GM12864 (cell line): ENCODE data around the gene HMGN5.

ENCODE experiments used
- DNase-seq: peaks from one replicate; pipeline ENCODE4 v3.0.0-alpha.2; 2011; ENCODE audit warnings: low read depth
- H3K4me3 ChIP-seq: 2 replicates; pipeline ENCODE4 v1.5.1; 2011; ENCODE audit warnings: mild to moderate bottlenecking, low read depth, low read length, control low read depth
- TF ChIP-seq, protein P1 (sequence below): IDR thresholded peaks from 2 replicates; pipeline ENCODE4 v1.5.1; 2011; ENCODE audit warnings: low read depth, mild to moderate bottlenecking, moderate library complexity, low read length, control low read depth, inconsistent platforms; ENCODE audit errors: missing control alignments

HMGN5 gene

DNA sequence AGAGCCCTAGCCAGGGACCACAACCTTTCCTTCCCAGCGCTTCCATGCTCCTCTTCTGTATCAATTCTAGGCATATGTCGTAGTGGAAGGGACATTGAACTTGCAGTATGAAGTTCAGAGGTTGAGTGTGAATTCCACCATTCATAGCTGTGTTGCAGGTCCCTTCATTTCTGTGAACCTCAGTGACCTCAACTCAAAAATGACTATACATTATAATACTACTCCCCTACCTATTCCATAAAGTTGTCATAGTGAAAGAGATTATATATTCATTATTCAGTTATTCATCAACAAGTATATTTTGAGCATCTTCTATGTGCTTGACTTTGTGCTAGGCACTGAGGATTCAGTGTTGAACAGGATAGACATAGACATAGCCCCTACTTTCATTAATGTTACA lies 28.2 kb upstream of the HMGN5 start:
- TF ChIP-seq, protein P1, sequence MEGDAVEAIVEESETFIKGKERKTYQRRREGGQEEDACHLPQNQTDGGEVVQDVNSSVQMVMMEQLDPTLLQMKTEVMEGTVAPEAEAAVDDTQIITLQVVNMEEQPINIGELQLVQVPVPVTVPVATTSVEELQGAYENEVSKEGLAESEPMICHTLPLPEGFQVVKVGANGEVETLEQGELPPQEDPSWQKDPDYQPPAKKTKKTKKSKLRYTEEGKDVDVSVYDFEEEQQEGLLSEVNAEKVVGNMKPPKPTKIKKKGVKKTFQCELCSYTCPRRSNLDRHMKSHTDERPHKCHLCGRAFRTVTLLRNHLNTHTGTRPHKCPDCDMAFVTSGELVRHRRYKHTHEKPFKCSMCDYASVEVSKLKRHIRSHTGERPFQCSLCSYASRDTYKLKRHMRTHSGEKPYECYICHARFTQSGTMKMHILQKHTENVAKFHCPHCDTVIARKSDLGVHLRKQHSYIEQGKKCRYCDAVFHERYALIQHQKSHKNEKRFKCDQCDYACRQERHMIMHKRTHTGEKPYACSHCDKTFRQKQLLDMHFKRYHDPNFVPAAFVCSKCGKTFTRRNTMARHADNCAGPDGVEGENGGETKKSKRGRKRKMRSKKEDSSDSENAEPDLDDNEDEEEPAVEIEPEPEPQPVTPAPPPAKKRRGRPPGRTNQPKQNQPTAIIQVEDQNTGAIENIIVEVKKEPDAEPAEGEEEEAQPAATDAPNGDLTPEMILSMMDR: no peak
- no peak overlapping the region for H3K4me3 ChIP-seq
- DNase-seq: no peak

GRCh38 chrX:81229229-81229628 lies 27.5 kb upstream of the HMGN5 start:
- no peak for DNase-seq
- H3K4me3 ChIP-seq: no peak overlapping the region
- TF ChIP-seq, protein P1: no peak

DNA sequence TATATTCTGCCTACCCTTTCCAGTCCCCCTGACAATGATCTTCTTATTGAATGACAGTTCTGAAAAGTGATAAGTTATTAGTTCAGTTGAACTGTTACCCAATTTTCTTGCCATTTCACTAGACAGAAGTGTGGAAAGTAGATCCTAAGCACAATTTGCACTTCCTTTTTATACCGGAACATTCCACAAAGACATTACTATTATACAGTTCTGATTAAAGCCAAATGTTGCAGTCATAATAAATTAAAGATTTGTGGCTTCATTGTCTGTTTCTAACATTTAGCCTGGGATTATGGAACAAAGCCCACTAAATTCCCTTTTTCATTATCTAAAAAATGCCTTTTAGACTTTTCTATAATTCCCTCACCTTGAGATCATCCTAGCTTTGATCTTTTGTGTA lies 14.0 kb upstream of the HMGN5 start:
- H3K4me3 ChIP-seq: no peak overlapping the region
- TF ChIP-seq, protein P1: no peak
- DNase-seq: no peak

DNA sequence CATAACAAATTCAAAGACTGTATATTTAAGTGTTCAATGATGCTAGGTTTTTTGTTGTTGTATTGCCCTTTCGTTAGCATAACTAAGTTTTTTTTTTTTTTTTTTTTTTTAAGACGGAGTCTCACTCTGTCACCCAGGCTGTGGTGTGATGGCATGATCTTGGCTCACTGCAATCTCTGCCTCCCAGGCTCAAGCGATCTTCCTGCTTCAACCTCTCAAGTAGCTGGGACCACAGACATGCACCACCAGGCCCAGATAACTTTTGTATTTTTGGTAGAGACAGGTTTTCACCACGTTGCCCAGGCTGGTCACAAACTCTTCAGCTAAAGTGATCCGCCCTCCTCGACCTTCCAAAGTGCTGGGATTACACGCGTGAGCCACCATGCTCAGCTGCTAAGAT lies 7.2 kb upstream of the HMGN5 start:
- no peak for DNase-seq
- TF ChIP-seq, protein P1: no peak
- no peak overlapping the region for H3K4me3 ChIP-seq

- DNase-seq: no peak
- H3K4me3 ChIP-seq: no peak overlapping the region
- TF ChIP-seq, protein P1: no peak
Measured at GRCh38 chrX:81206476-81206875, 4.8 kb upstream of the HMGN5 start.

- TF ChIP-seq, protein P1: no peak
- no peak overlapping the region for H3K4me3 ChIP-seq
- no peak for DNase-seq
Measured at GRCh38 chrX:81205551-81205950, 3.8 kb upstream of the HMGN5 start.

DNA sequence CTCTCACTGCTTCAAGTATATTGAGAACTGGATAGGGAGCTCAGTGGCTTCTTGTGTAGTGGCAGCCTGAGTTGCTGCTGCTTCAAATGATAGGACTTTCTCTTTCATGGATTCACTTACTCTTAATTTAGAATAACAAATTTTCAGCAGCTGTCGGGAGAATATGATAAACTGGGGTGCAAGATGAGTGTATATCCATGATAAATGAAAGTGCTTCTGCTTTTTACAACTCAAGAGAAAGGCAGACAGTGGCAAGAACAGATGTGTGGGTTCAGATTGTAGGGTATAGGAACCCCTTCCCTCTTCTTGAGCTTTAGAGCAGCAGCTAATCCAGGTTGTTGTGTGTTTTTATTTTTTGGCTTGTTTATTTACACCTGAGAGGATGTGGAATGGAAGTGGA lies 1.2 kb upstream of the HMGN5 start:
- peak overlapping the region; percentile 73 for H3K4me3 ChIP-seq
- TF ChIP-seq, protein P1: no peak
- DNase-seq: no peak
